H1 (cell line): ENCODE data around the gene PCYT2. TPM values are rescaled to one million over a fixed set of nuclear protein-coding genes. Genes with fewer than 3 reads are reported as not detected.

Experiments
- CTCF ChIA-PET: fragments of 300-600 bp; sonication (Branson Sonifier 250); formaldehyde crosslinking; loops from one replicate; lab custom pipeline; 2021; ENCODE audit not compliant: partially characterized antibody; lab: Charles Lee
- POLR2A ChIA-PET: fragments of 300-600 bp; sonication (Branson Sonifier 250); formaldehyde crosslinking; loops from one replicate; lab custom pipeline; 2021; ENCODE audit warnings: inconsistent platforms; ENCODE audit not compliant: partially characterized antibody; lab: Charles Lee
- DNase-seq, 2 experiments: peaks; one replicate each; pipeline versions ENCODE4 v3.0.0 to v3.0.0-alpha.2; 2010 to 2022; ENCODE audit warnings: low spot score in 2 of 2, low read depth in 1 of 2, mixed read lengths in 1 of 2
- FAIRE-seq: peaks from 2 replicates; lab custom pipeline; 2011; peaks lifted over from hg19 to GRCh38; lab: Jason Lieb, UNC
- H2AFZ ChIP-seq: 2 replicates; pipeline ENCODE4 v1.8.1; 2012; ENCODE audit warnings: low read length, inconsistent platforms
- H2AK5ac ChIP-seq: 2 replicates; pipeline ENCODE4 v1.6.1; 2013; ENCODE audit warnings: low read depth, low read length
- H2BK120ac ChIP-seq: replicated peaks from 2 replicates; pipeline ENCODE3; 2013; ENCODE audit warnings: low read depth, low read length, inconsistent platforms
- H2BK12ac ChIP-seq: 2 replicates; pipeline ENCODE4 v1.6.1; 2013; ENCODE audit warnings: low read depth, low read length
- H2BK15ac ChIP-seq: 2 replicates; pipeline ENCODE4 v1.6.1; 2013; ENCODE audit warnings: low read length
- H2BK20ac ChIP-seq: 2 replicates; pipeline ENCODE4 v1.6.1; 2013; ENCODE audit warnings: low read length
- H2BK5ac ChIP-seq: 2 replicates; pipeline ENCODE4 v1.6.1; 2013; ENCODE audit warnings: low read depth, low read length
- H3K14ac ChIP-seq: 2 replicates; pipeline ENCODE4 v1.6.1; 2013; ENCODE audit warnings: inconsistent platforms; ENCODE audit not compliant: insufficient read length
- H3K18ac ChIP-seq: 2 replicates; pipeline ENCODE4 v1.6.1; 2013; ENCODE audit warnings: low read length; ENCODE audit errors: extremely low read depth
- H3K23ac ChIP-seq: 2 replicates; pipeline ENCODE4 v1.6.1; 2013; ENCODE audit warnings: inconsistent platforms; ENCODE audit not compliant: insufficient read length
- H3K23me2 ChIP-seq: 2 replicates; pipeline ENCODE4 v1.6.1; 2013; ENCODE audit warnings: low read depth, low read length
- H3K27ac ChIP-seq: 2 replicates; pipeline ENCODE4 v1.6.1; 2011; ENCODE audit warnings: low read depth, low read length, inconsistent platforms
- H3K27me3 ChIP-seq, 4 experiments: replicated peaks in 1 of 4; 1 replicate in 1 of 4; 2 replicates in 3 of 4; pipeline versions ENCODE4 v1.6.1 to v1.8.1; 2011 to 2013; ENCODE audit warnings: low read length in 3 of 4, mild to moderate bottlenecking in 3 of 4, inconsistent platforms in 2 of 4, mixed read lengths in 2 of 4, moderate library complexity in 1 of 4; ENCODE audit not compliant: control insufficient read depth in 3 of 4, insufficient read depth in 3 of 4; ENCODE audit errors: extremely low read depth in 1 of 4
- H3K36me3 ChIP-seq, 4 experiments: 2 replicates each; pipeline versions ENCODE4 v1.6.1 to v1.8.1; 2011 to 2013; ENCODE audit warnings: mild to moderate bottlenecking in 4 of 4, low read length in 3 of 4, moderate library complexity in 2 of 4, control low read depth in 1 of 4, inconsistent platforms in 1 of 4; ENCODE audit not compliant: insufficient read depth in 4 of 4, control insufficient read depth in 2 of 4
- H3K4ac ChIP-seq: replicated peaks from 2 replicates; pipeline ENCODE3; 2013; ENCODE audit warnings: low read length, low read depth, mixed read lengths, inconsistent platforms; ENCODE audit not compliant: insufficient read length
- H3K4me1 ChIP-seq, 4 experiments: replicated peaks in 1 of 4; 1 replicate in 1 of 4; 2 replicates in 3 of 4; pipeline versions ENCODE4 v1.6.1 to v1.8.1; 2011 to 2013; ENCODE audit warnings: low read length in 3 of 4, inconsistent platforms in 2 of 4, mixed read lengths in 1 of 4; ENCODE audit not compliant: insufficient read depth in 4 of 4, control insufficient read depth in 3 of 4
- H3K4me2 ChIP-seq, 2 experiments: 2 replicates each; pipeline versions ENCODE4 v1.6.1 to v1.8.1; 2011 to 2013; ENCODE audit warnings: low read depth in 2 of 2, low read length in 2 of 2, control low read depth in 1 of 2, inconsistent platforms in 1 of 2, mild to moderate bottlenecking in 1 of 2; ENCODE audit not compliant: insufficient read depth in 1 of 2
- H3K4me3 ChIP-seq, 4 experiments: fragments of 200-600, 300-600 bp in 1 of 4; sonication (generic), shearing (Covaris generic), sonication (Bioruptor Twin) in 1 of 4; 2 replicates each; pipeline versions ENCODE4 v1.5.1 to v1.8.1; 2011 to 2016; ENCODE audit warnings: low read length in 4 of 4, low read depth in 3 of 4, control low read depth in 2 of 4, inconsistent platforms in 2 of 4, mild to moderate bottlenecking in 2 of 4, mixed read lengths in 1 of 4, moderate library complexity in 1 of 4; ENCODE audit not compliant: insufficient read depth in 2 of 4; ENCODE audit errors: extremely low read depth in 1 of 4
- H3K56ac ChIP-seq: replicated peaks from 2 replicates; pipeline ENCODE3; 2013; ENCODE audit warnings: low read depth, mild to moderate bottlenecking, mixed read lengths, low read length, inconsistent platforms; ENCODE audit not compliant: insufficient read length
- H3K79me1 ChIP-seq: 2 replicates; pipeline ENCODE4 v1.6.1; 2013; ENCODE audit warnings: low read depth, low read length, control low read depth
- H3K79me2 ChIP-seq, 2 experiments: 2 replicates each; pipeline versions ENCODE4 v1.6.1 to v1.8.1; 2012 to 2013; ENCODE audit warnings: low read length in 2 of 2, mild to moderate bottlenecking in 2 of 2, inconsistent platforms in 1 of 2; ENCODE audit not compliant: insufficient read depth in 2 of 2, control insufficient read depth in 1 of 2
- H3K9ac ChIP-seq, 4 experiments: replicated peaks in 1 of 4; 1 replicate in 1 of 4; 2 replicates in 3 of 4; pipeline versions ENCODE4 v1.6.1 to v1.8.1; 2011 to 2013; ENCODE audit warnings: low read depth in 3 of 4, low read length in 3 of 4, control low read depth in 2 of 4, mild to moderate bottlenecking in 2 of 4, moderate library complexity in 2 of 4, inconsistent platforms in 1 of 4; ENCODE audit errors: extremely low read depth in 1 of 4
- H3K9me3 ChIP-seq, 2 experiments: 2 replicates each; pipeline versions ENCODE4 v1.6.1 to v1.8.1; 2012 to 2013; ENCODE audit warnings: mild to moderate bottlenecking in 2 of 2, moderate library complexity in 2 of 2, control low read depth in 1 of 2, inconsistent platforms in 1 of 2, low read depth in 1 of 2, low read length in 1 of 2, mixed read lengths in 1 of 2; ENCODE audit not compliant: insufficient read depth in 2 of 2
- H4K20me1 ChIP-seq, 2 experiments: replicated peaks in 1 of 2; 2 replicates each; pipeline versions ENCODE3 to v1.8.1; 2011 to 2013; ENCODE audit warnings: inconsistent platforms in 2 of 2, low read length in 2 of 2, mild to moderate bottlenecking in 1 of 2; ENCODE audit not compliant: insufficient read depth in 2 of 2, control insufficient read depth in 1 of 2
- H4K5ac ChIP-seq: 2 replicates; pipeline ENCODE4 v1.6.1; 2013; ENCODE audit warnings: low read length, low read depth, mixed read lengths, inconsistent platforms; ENCODE audit not compliant: insufficient read length
- H4K8ac ChIP-seq: 2 replicates; pipeline ENCODE4 v1.8.0; 2013; ENCODE audit warnings: mild to moderate bottlenecking, moderate library complexity, low read length, inconsistent platforms; ENCODE audit not compliant: insufficient read depth; ENCODE audit errors: extremely low read depth
- H4K91ac ChIP-seq: replicated peaks from 2 replicates; pipeline ENCODE3; 2013; ENCODE audit warnings: low read length, mixed read lengths, inconsistent platforms; ENCODE audit not compliant: insufficient read length
- E2F6 ChIP-seq: IDR thresholded peaks from 2 replicates; pipeline ENCODE4 v1.6.1; 2012; ENCODE audit warnings: inconsistent platforms
- NRF1 ChIP-seq: IDR thresholded peaks from 2 replicates; pipeline ENCODE4 v1.6.1; 2011; ENCODE audit warnings: mild to moderate bottlenecking, low read depth, low read length, improper control_type of control experiment
- SIRT6 ChIP-seq: IDR thresholded peaks from one replicate; pipeline ENCODE4 v1.7.1; 2012; ENCODE audit warnings: low read length, inconsistent platforms
- TBP ChIP-seq: IDR thresholded peaks from 2 replicates; pipeline ENCODE4 v1.6.1; 2011; ENCODE audit warnings: low read depth, low read length, improper control_type of control experiment
- ZNF274 ChIP-seq: IDR thresholded peaks from 2 replicates; pipeline ENCODE4 v1.7.0; 2012; ENCODE audit warnings: low read length, borderline replicate concordance; ENCODE audit errors: extremely low read depth
- WGBS, 2 experiments: shearing (Covaris generic) in 1 of 2; methylation state at CpG; one replicate each; pipeline versions ENCODE4 v1.1.6 to v1.1.7; 2013 to 2015; ENCODE audit warnings: low lambda C conversion rate in 2 of 2, mixed read lengths in 2 of 2, inconsistent platforms in 1 of 2, low coverage in 1 of 2, missing lambda C conversion rate in 1 of 2; ENCODE audit not compliant: insufficient replicate concordance in 2 of 2, insufficient coverage in 1 of 2, insufficient read length in 1 of 2; ENCODE audit errors: extremely low coverage in 1 of 2, missing lambda C conversion rate in 1 of 2; 5-methylcytosine and 5-hydroxymethylcytosine counted together
- polyA plus RNA-seq, 7 experiments: library from polyadenylated mRNA; depleted of rRNA in 3 of 7; stranded (reverse) in 5 of 7; unstranded in 2 of 7; fragments of >200 nt in 5 of 7; fragments of 200-250 nt in 2 of 7; gene quantifications; 1 replicate in 5 of 7; 2 replicates in 1 of 7; 4 replicates in 1 of 7; pipeline versions ENCODE4 v1.2.1 to v1.2.3, GENCODE V29; 2011 to 2013; ENCODE audit warnings: missing spikeins in 2 of 7, mixed read lengths in 2 of 7
- total RNA-seq: library from RNA; stranded (reverse); fragmentation: NEBNext Ultra II Directional; extraction: Animal tissue kit (Norgen Biotek cat#: 25700); gene quantifications from 2 replicates; pipeline ENCODE4 v1.2.1, GENCODE V29; 2021

Gene PCYT2
- total and polyA plus RNA-seq, 2 of the 8 experiments (the other 6 are each of a cell fraction or from before 2014, with no cell fraction given) = 29.9 to 31.3 TPM

- H2BK12ac ChIP-seq = no peak overlapping the region
- TF ChIP-seq SIRT6 = no peak
- no peak for TF ChIP-seq ZNF274
- no peak for TF ChIP-seq TBP
- TF ChIP-seq NRF1 = no peak
- no peak for TF ChIP-seq E2F6
- TF ChIP-seq, all 59 proteins: peak for 0
- FAIRE-seq (no peak), DNase-seq (no peak)
- no peaks in the 10 kb centered on the region for H3K79me2 ChIP-seq
- H3K56ac ChIP-seq = no peak overlapping the region
- no peak overlapping the region for H3K9ac ChIP-seq
- H2BK15ac ChIP-seq = no peak overlapping the region
- H2BK120ac ChIP-seq = no peak overlapping the region
- no peak overlapping the region for H2AK5ac ChIP-seq
- H3K79me1 ChIP-seq = no peaks in the 10 kb centered on the region
- 85% methylated on average over 16 of the region's 17 CpGs; no CpG with 5 or more reads in 1 of the 2 experiments for WGBS, 2 experiments
- H4K8ac ChIP-seq = no peak overlapping the region
- no peaks in the 10 kb centered on the region; a peak in 1 of 7 replicates for H3K4me1 ChIP-seq
- H3K9me3 ChIP-seq = no peaks in the 10 kb centered on the region
- no peak overlapping the region for H3K27ac ChIP-seq
- H3K4me2 ChIP-seq = no peak overlapping the region
- no peaks in the 10 kb centered on the region for H3K23me2 ChIP-seq
- no peak overlapping the region for H4K91ac ChIP-seq
- peaks cover 0 to 5% (median under 1%) of the 10 kb centered on the region in 4 experiments; a peak in 3 of 7 replicates for H3K27me3 ChIP-seq
- no peaks in the 10 kb centered on the region for H4K20me1 ChIP-seq
- ChIA-PET POLR2A (interaction anchor here (0.6 to 3.3 kb wide), 5 partner anchors 11 to 77 kb away, joined by 3 to 9 read pairs (median 3); partner anchors contain the start of gene MAFG), CTCF (interaction anchor here (0.7 to 1.8 kb wide), 5 partner anchors 11 to 71 kb away, joined by 3 to 9 read pairs (median 3); no protein-coding TSS in a partner anchor)
- H3K23ac ChIP-seq = no peak overlapping the region
- H4K5ac ChIP-seq = no peak overlapping the region
- H2BK20ac ChIP-seq = no peak overlapping the region
- H3K14ac ChIP-seq = no peak overlapping the region
- H2AFZ ChIP-seq = no peak overlapping the region
- H3K18ac ChIP-seq = no peak overlapping the region
- no peak overlapping the region for H2BK5ac ChIP-seq
- no peaks in the 10 kb centered on the region for H3K36me3 ChIP-seq
- no peak overlapping the region for H3K4me3 ChIP-seq
- no peak overlapping the region for H3K4ac ChIP-seq
Observed at GRCh38 chr17:81948635-81949378, 37.6 kb upstream of the PCYT2 start.
